Measurements from ENCODE around the gene COX14.

Gene COX14

DNA sequence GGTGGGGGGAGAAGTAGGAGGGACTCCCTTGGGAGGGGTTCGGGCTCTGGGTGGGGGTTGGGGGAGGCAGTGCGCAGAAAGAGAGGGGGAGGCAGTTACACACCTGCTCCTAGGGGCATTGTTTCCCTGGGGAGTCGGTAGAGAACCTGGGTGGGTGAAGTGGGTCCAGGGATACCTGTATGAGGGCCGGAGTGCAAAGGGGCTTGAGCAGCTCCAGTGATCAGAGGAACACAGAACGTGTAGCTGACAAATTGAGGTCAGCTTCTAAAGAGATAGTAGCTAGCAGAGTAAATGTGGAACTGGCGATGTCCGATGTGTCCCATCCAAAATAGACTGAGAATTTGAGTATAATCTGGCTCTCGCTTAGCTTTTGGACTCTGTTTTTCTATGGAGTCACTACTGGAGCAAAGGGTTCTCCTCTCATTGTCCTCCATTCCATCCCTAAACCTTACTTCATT, 26.4 kb upstream of the COX14 start:
- no peak for DNase-seq

GRCh38 chr12:50086148-50086547, 25.9 kb upstream of the COX14 start:
- no peak for DNase-seq

GRCh38 chr12:50087151-50087550, 24.9 kb upstream of the COX14 start:
- no peak for DNase-seq

- DNase-seq, result no peak
Observed at GRCh38 chr12:50087995-50088394, 24.0 kb upstream of the COX14 start.

DNA sequence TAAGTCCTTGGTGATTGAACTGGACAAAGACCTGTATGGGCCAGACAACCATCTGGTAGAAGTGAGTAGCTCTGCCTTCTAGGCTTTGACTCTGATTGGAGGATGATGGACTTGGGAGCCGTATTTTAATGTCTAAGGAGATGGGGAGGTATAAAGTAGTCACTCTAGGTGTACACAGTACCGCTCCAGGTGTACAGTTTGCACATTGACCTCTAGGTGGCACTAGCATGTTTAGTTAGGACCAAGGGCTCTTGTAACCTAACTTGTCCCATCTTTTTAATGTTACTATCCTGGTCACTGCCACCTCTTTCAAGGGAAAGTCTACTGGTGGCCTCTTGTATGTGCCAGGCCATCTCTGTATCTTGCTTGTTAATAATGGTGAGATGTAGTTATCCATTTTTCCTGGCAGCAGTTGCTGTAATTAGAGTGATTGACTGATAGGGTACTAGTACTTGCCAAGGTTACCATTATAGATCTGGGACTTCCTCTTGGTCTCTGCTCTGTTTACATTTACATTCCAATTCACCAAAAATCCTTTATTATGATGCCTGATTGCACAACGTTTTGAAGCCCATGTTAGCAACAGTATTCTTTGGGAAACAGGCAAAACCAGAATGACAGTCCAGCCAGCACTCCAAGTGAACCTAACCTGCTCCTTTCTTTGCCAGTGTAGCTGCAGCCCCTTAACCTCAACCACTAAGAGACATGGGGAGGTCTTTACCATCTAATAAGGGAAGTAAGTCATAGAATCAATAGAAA, 23.3 kb upstream of the COX14 start:
- peak; percentile 47 for DNase-seq

DNA sequence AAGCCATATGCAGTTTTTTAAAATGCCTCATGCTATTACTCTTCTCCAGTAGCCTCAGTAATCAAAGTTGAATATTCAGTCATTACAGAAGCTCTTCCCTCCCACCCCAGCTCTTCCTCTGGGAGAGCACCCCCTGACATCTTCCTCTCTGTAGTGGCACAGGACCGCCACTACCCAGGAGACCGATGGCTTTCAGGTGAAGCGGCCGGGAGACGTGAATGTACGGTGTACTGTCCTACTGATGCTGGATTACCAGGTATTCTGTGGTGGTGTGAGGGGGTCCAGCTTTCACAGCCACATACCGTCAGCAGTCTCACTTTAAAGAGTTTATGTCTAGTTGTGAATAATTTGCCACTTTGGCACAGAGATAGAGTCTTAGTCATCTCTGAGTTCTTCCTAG, 22.3 kb upstream of the COX14 start:
- DNase-seq, result no peak

DNA sequence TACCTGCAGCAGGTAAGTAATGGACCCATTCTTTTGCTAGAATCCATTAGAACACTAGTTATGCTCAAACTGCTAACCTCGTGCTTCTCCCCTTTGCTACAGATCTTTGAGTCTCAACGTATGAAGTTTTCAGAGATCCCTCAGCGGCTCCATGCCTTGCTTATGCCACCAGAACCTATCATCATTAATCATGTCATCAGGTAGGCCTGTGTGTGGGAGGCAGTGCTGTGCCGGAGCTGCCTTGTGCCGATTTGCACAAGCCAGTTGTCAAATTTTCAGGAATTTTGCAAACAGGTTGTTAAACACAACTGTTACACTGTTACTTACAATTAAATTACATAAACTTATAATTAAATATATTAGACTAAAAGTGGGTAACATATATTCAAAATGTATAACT, 21.6 kb upstream of the COX14 start:
- no peak for DNase-seq

DNA sequence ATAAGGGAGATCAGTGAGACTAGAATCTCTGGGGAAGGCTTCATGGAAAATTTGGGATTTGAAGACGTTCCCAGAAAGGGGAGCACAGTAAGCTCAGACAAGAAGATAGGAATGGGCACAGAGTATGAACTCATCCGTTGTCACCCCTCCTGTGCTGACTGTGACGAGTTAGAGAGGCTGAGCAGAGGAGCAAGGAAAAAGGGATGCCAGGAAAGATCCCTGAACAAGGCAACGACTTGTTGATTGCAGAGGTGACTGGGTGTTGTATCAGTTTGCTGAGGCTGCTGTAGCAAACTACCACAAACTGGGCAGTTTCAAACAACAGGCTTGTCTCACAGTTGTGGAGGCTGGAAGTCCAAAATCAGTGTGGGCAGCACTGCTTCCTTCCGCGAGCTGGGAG, 14.1 kb upstream of the COX14 start:
- DNase-seq, result no peak

DNA sequence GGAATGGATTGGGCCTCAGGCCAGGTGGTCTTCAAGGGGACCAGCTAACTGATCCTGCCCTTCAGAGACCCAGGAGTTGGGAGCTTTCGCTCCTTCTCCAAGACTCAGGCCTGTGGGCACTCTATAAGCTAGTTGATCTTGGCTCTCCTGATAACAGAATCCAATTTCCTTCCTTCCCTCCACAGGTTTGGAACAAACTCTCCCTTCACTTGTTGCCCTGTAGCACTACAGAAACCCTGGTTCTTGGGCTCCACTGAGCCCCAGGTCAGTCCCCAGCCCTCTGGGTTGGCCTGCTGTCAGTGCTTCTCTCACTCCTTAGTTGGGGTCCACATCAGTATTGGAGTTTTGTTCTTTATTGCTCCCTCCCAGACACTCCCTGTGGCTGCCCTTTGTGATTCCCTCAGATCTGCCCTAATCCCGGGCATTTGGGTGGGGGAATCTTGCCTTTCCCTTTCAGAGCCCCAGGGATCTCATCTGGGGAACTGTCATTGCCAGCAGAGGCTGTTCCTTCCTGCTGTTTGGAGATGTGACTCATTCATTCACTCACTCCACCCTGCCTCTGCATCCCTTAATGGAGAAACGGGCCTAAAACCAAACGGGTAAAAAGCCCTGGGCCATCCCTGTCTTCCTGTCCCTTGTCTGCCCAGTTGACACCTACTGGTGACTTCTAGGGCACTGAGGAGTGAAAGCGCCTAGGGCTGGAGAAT, 12.6 kb upstream of the COX14 start:
- no peak for DNase-seq

GRCh38 chr12:50100561-50100960, 11.5 kb upstream of the COX14 start:
- DNase-seq, result no peak

DNA sequence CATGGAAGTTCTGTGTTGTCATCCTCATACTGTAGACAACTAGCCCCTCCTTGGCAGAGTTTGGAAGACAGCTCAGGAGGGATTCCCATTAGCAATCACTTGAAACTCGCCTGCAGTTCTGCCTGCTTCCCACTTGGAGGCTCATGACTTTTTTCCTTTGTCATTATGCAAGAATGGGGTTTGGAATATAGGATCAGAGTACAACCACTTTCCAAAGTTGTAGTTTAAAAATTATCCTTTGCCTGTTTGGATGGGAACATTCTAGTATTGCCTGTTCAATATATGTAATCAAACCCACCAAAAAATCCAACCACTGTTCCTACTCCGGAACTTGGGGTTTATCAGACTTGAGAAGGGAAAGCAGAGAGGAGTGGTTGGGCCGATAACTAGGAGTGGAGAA, 10.4 kb upstream of the COX14 start:
- no peak for DNase-seq

- DNase-seq, result no peak
Observed at GRCh38 chr12:50102131-50102531, 9.9 kb upstream of the COX14 start.

- DNase-seq, result no peak
Observed at GRCh38 chr12:50102646-50103309, 9.3 kb upstream of the COX14 start.

DNA sequence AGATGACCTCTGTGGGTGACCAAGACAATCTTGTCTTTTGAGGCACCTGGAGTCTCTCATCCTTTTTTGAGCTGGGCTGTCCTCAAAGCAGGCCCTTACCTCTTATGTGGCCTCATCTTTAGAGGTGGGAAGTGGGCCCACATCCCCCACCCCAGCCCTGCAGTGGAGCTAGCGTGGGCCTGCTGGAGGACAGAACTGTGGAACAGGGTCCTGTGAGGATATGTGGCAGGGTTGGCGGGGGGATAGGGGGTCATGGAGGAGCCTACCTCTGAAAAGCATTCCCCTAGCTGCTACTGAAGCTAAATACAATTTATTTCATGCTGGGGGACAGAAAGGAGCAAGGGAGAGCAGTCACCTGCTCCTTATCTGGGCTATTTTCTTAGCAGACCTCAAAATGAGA, 8.7 kb upstream of the COX14 start:
- no peak for DNase-seq

GRCh38 chr12:50103767-50104321, 8.2 kb upstream of the COX14 start, which contains the start of gene GPD1:
Gene GPD1, plus strand, starts transcription at chr12:50104008. Its CDS starts 43 bp downstream, at chr12:50104051.
- no peak for DNase-seq

- DNase-seq, result no peak
Observed at GRCh38 chr12:50104417-50105366, 7.3 kb upstream of the COX14 start.

DNA sequence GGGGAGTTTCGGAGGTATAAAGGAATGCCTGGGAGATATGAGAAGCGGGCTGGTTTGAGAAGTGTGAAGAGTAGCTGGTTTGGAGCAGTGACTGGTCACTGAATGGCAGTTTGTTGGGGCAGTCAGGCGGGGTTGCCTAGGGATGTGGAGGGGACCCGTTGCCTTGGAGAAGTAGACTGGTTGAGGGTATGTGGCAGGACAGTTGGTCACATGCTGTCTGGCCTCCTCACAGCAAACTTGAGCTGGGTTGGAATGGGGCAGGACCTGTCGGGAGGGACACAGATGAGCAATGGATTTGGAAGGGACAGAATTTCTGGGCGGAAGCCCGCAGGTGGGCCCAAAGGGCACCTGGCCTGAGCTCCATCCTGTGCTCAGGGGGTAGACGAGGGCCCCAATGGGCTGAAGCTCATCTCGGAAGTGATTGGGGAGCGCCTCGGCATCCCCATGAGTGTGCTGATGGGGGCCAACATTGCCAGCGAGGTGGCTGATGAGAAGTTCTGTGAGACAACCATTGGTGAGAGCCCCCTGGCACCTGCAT, 6.1 kb upstream of the COX14 start:
- DNase-seq, result no peak

- DNase-seq, result no peak
Observed at GRCh38 chr12:50106907-50107306, 5.1 kb upstream of the COX14 start.

- DNase-seq, result no peak
Observed at GRCh38 chr12:50107416-50108268, 4.4 kb upstream of the COX14 start.

GRCh38 chr12:50109319-50109718, 2.7 kb upstream of the COX14 start:
- no peak for DNase-seq

- no peak for DNase-seq
Observed at GRCh38 chr12:50110127-50110761, 1.8 kb upstream of the COX14 start.
